Sigmoid colon (tissue), 4 donors: ENCODE results near the gene ACTN4.

Source experiments
- CTCF ChIP-seq, 4 experiments: fragments of 450-650 bp in 3 of 4; fragments of 200-600 bp in 1 of 4; IDR thresholded peaks; one replicate each; pipeline ENCODE4 v1.5.1; 2016 to 2019; ENCODE audit warnings: antibody characterized with exemption in 4 of 4, mild to moderate bottlenecking in 3 of 4, moderate library complexity in 2 of 4
- POLR2A ChIP-seq, 2 donors: fragments of 450-650 bp; IDR thresholded peaks; one replicate each; pipeline ENCODE4 v1.6.1; 2016; ENCODE audit warnings: antibody characterized with exemption in 2 of 2, mild to moderate bottlenecking in 2 of 2, moderate library complexity in 2 of 2
- POLR2AphosphoS5 ChIP-seq, 4 donors: sonication (generic); formaldehyde crosslinking; IDR thresholded peaks; one replicate each; pipeline ENCODE4 v1.6.1; 2017; ENCODE audit warnings: antibody characterized with exemption in 4 of 4

- TF ChIP-seq POLR2AphosphoS5 (IDR thresholded peaks at IDR 0.05) = peak in 1 of 4 donors; percentile 13
- TF ChIP-seq CTCF (IDR thresholded peaks at IDR 0.05) = no peak
- TF ChIP-seq POLR2A (IDR thresholded peaks at IDR 0.05) = no peak
Observed at GRCh38 chr19:38655148-38655824, 7.8 kb downstream of the ACTN4 start.
